GM23338 (cell line): ENCODE results near the gene GHRH.

Source experiments
- CREB1 ChIP-seq: fragments of 250-450 bp; sonication (Bioruptor Pico); IDR thresholded peaks from 2 replicates; pipeline ENCODE4 v1.5.0; 2020; ENCODE audit warnings: low read depth, mild to moderate bottlenecking, moderate library complexity
- CTCF ChIP-seq, 2 experiments: fragments of 200-600 bp in 1 of 2; sonication (generic) in 1 of 2; conservative IDR thresholded peaks; 2 replicates each; pipeline versions ENCODE4 v1.5.1 to v1.6.1; 2016 to 2017; ENCODE audit warnings: antibody characterized with exemption in 2 of 2, low read depth in 2 of 2, mild to moderate bottlenecking in 2 of 2, moderate library complexity in 1 of 2
- ETS1 ChIP-seq: IDR thresholded peaks from 2 replicates; pipeline ENCODE4 v1.6.1; 2016; ENCODE audit warnings: antibody characterized with exemption
- EZH2 ChIP-seq: fragments of 200-600 bp; sonication (generic); IDR thresholded peaks from one replicate; pipeline ENCODE4 v1.8.0; 2017; ENCODE audit warnings: antibody characterized with exemption, mild to moderate bottlenecking, low read depth; ENCODE audit not compliant: unreplicated experiment
- EZH2phosphoT487 ChIP-seq: fragments of 200-600 bp; sonication (generic); IDR thresholded peaks from one replicate; pipeline ENCODE4 v1.8.1; 2018; ENCODE audit warnings: antibody characterized with exemption; ENCODE audit not compliant: unreplicated experiment
- JUNB ChIP-seq: IDR thresholded peaks from one replicate; pipeline ENCODE4 v1.6.1; 2016; ENCODE audit warnings: antibody characterized with exemption; ENCODE audit not compliant: unreplicated experiment
- NANOG ChIP-seq: IDR thresholded peaks from 2 replicates; pipeline ENCODE4 v1.6.1; 2016; ENCODE audit warnings: antibody characterized with exemption, borderline replicate concordance
- POLR2AphosphoS5 ChIP-seq: IDR thresholded peaks from 2 replicates; pipeline ENCODE4 v1.6.1; 2016; ENCODE audit warnings: antibody characterized with exemption, low read depth
- REST ChIP-seq: IDR thresholded peaks from one replicate; pipeline ENCODE4 v1.6.1; 2018; ENCODE audit warnings: antibody characterized with exemption; ENCODE audit not compliant: unreplicated experiment
- STAT1 ChIP-seq: IDR thresholded peaks from one replicate; pipeline ENCODE4 v1.6.1; 2016; ENCODE audit warnings: antibody characterized with exemption; ENCODE audit not compliant: unreplicated experiment
- ZNF114 ChIP-seq: fragments of 250-450 bp; sonication (Bioruptor Pico); IDR thresholded peaks from 2 replicates; pipeline ENCODE4 v1.5.0; 2020; ENCODE audit warnings: mild to moderate bottlenecking, moderate library complexity
- ZNF331 ChIP-seq: fragments of 250-450 bp; sonication (Bioruptor Pico); IDR thresholded peaks from 2 replicates; pipeline ENCODE4 v1.5.0; 2020; ENCODE audit warnings: low read depth, mild to moderate bottlenecking, moderate library complexity
- ZNF462 ChIP-seq: fragments of 250-450 bp; sonication (Bioruptor Pico); IDR thresholded peaks from 2 replicates; pipeline ENCODE4 v1.5.0; 2020; ENCODE audit warnings: mild to moderate bottlenecking, moderate library complexity

- TF ChIP-seq CTCF (conservative IDR thresholded peaks at IDR 0.05; ENCODE audit: low read depth in 2 of 2) (no peak), EZH2 (no peak), ETS1 (no peak), EZH2phosphoT487 (no peak), POLR2AphosphoS5 (no peak), REST (no peak), ZNF462 (CRISPR knock-in tag) (no peak), ZNF331 (CRISPR knock-in tag) (no peak), CREB1 (CRISPR knock-in tag) (no peak), JUNB (no peak), NANOG (no peak), ZNF114 (CRISPR knock-in tag) (no peak), STAT1 (no peak)
Measured at GRCh38 chr20:37228082-37228481, 33.5 kb downstream of the GHRH start.
